ENCODE data around the gene SNX24.

DNA sequence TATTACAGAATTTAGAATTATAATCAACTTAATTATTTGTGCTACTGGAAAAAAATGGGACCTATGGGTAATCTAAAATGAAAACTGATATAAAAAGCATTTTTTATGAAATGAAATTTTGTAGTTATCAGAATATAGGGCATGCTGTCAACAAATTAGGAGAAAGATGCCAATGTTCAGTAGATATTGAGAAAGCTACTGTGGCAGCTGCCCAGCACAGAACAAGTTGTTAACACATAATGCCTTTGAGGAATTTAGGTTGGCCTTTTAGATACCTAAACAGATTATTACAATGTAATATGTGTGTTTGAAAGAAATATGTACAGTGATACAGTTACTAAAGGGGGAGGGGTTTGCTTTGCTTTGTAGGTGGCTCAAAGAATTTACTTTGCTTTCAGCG is 137.0 kb downstream of the SNX24 start:
- TF ChIP-seq, protein P1, sequence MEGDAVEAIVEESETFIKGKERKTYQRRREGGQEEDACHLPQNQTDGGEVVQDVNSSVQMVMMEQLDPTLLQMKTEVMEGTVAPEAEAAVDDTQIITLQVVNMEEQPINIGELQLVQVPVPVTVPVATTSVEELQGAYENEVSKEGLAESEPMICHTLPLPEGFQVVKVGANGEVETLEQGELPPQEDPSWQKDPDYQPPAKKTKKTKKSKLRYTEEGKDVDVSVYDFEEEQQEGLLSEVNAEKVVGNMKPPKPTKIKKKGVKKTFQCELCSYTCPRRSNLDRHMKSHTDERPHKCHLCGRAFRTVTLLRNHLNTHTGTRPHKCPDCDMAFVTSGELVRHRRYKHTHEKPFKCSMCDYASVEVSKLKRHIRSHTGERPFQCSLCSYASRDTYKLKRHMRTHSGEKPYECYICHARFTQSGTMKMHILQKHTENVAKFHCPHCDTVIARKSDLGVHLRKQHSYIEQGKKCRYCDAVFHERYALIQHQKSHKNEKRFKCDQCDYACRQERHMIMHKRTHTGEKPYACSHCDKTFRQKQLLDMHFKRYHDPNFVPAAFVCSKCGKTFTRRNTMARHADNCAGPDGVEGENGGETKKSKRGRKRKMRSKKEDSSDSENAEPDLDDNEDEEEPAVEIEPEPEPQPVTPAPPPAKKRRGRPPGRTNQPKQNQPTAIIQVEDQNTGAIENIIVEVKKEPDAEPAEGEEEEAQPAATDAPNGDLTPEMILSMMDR (IDR thresholded peaks at IDR 0.05), result no peak
- TF ChIP-seq EZH2phosphoT487 (IDR thresholded peaks at IDR 0.05), result no peak

All from neural progenitor cell (in vitro differentiated cells).